NCI-H2029 treated with DMSO at 0.1 percent for 48 hours (cell line): ENCODE results near the gene MTOR.

Experiments used
- DNase-seq: peaks from one replicate; lab custom pipeline; 2025; lab: John Stamatoyannopoulos, UW

MTOR gene

GRCh38 chr1:11216074-11216473, 46.3 kb downstream of the MTOR start:
- no peak for DNase-seq

DNA sequence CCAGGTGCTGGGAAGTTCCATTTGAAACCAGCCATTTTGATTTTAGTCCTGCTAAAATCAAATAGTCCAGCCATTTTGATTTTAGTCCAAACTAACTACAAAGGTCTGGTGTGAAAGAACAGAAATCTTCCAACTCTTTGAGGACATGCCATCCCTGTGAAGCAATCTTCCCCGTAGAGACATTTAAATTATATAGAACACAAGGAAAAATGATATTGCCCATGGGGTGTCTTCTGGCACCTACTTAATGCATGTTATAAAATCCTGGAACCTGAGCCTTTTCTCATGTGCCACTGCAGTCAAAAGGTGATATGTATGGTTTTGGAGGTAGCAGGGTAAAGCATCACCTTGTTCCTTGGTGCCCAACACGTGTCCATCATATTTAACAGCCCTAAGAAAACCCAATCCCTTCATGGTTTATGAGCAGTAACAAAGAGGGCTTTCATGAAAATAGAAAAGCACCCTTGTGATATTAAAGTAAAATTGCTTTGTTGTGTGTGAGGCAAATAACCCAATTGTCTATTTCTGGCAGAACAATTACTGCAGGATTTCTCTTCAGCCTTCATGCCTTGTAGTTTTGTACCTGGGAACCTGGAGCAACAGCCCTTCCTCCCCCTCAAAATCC, 46.9 kb downstream of the MTOR start:
- DNase-seq: no peak

- DNase-seq: no peak
These were observed 47.5 kb downstream of the MTOR start for GRCh38 chr1:11214698-11215380.

GRCh38 chr1:11211925-11212587, 50.3 kb downstream of the MTOR start:
- DNase-seq: no peak

GRCh38 chr1:11211461-11211860, 50.9 kb downstream of the MTOR start:
- no peak for DNase-seq

DNA sequence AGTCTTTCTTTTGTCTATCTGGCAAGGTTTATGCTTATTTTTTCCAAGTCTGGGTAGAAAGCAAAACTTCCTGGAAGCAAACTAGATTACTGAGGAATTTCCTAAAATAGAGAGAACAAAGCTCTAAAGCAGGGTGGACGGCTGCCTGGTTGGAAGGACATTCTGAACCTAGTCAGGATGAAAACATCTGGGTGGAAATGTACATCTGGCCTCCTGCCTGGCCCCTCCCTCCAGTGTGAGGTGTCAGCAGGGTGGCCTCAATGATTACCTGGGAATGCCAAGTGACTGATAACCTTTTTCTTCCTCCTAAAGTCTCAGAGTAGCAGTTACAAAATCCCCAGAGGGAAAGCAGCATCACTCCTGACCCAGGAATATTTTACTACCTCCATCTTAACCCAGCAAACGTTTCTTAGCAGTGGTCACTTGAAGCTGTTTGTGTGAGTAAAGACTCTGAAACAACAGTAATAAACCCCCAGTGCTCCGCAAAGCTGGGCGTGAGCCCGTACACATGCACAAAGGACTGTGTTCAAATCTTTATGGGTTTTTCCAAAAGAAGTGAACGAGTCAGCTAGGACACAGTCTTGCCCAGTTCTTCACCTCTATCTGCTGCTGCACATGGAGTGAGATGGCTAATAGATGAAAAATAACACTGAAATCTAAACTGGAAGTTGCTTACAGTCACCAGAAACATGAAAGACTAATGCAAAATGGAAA, 54.3 kb downstream of the MTOR start:
- no peak for DNase-seq

- no peak for DNase-seq
These were observed 57.8 kb downstream of the MTOR start for GRCh38 chr1:11204396-11205190.

DNA sequence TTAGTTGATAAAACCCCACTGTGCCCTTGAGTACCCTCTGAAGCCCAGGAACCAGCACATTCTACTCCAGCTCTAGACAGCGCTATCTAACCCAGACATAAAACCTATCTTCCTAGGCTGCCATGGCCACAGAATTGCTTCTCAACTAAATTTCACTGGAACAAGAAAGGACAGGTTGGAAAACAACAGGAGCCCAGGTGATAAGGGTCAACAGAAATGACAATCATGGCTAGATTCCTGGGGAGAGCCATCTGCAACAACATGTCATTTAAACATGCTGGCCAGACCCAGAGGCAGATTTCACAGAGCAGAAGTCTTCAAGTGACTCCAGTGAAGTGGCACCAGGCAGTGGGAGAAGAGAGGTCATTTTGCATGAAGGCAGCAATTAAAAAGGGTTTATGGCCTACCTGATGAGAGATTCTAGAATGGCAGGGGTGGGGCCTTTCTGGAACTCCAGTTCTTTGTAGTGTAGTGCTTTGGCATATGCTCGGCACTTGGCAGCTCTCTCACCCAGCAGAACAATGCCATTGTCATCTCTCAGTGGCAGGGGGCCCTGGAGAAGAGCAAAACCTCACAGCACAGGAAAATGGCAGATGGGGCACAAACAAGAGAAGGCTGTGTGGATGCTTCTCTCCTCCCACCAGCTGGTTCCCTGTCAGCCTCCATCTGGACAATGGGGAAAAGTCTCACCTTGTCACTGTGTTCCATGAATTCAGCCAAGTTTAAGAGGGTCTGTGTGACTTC, 63.3 kb downstream of the MTOR start:
- no peak for DNase-seq

- DNase-seq: no peak
These were observed 64.1 kb downstream of the MTOR start for GRCh38 chr1:11198257-11198656.

GRCh38 chr1:11197359-11197758, 65.0 kb downstream of the MTOR start:
- no peak for DNase-seq

DNA sequence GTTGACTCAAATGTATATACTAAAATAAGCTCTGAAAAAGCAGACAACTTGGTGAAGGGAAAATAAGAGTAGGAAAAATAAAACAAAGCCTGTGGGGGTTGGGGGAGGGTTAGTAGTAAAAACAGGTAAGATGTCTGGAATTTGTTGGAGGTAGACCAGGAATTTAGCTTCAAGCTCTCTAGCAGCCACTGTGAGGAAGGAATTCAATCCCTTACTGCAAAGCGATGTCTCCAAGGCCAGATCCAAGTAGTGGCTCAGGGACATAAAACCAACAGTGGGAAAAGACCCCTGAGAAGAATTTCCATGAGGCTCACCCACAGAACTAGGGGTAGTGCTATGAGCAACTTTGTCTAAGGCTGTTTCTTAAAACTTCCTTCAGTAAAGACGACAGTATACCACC, 65.4 kb downstream of the MTOR start:
- no peak for DNase-seq

- DNase-seq: no peak
These were observed 67.8 kb downstream of the MTOR start for GRCh38 chr1:11194407-11195176.

- DNase-seq: no peak
These were observed 69.0 kb downstream of the MTOR start for GRCh38 chr1:11193376-11193775.

DNA sequence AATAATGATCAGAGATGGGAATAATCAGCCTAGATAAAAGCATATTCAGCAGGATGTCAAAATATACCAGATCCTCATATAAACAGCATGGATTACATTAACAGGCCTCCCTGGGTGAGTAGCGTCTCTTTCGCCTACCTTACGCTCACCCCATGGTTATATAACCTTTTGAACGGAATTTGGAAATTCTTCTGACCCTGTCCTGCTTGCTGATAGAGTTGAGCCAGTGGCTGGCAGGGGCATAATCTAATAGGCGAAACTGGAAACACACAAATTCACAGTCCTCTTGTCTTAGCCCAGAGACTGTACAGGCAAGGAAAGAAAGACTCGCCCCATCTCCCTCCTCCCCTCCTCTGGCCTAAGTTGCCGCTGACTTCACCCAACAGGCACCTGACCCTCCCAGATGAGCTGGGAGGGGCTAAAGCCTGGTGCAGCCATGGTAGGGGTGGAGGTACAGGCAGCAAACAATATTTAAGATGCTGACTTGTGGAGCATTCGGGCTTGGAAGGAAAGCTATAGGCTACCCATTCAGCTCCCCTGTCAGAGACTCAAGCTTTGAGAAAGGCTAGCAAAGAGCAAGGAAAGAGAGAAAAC, 73.4 kb downstream of the MTOR start, which contains the start of gene ANGPTL7:
ANGPTL7 (plus strand) TSS at position 498 of the 594 bp plus-strand sequence. CDS start 225 bp downstream, outside the sequence.
- no peak for DNase-seq

GRCh38 chr1:11188381-11188780, 74.0 kb downstream of the MTOR start:
- no peak for DNase-seq

DNA sequence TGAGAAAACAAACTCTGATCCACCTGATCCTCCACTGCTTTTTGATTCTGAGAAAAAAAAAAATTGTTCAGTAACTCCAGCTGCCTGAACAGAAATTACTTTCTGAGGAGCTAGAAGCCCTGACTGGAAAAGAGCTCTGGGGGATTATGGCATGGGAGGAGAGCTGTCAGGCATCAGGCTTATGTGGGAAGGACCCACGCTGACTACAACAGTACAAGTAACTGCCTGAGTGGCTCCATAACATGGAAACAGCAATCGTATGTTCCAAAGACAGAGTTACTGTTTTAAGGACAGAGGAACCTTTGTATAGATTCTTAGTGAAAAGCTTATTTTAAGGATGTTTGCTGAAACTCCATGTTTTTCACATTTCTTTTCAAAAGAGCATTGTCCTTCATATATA, 74.4 kb downstream of the MTOR start:
- DNase-seq: no peak

DNA sequence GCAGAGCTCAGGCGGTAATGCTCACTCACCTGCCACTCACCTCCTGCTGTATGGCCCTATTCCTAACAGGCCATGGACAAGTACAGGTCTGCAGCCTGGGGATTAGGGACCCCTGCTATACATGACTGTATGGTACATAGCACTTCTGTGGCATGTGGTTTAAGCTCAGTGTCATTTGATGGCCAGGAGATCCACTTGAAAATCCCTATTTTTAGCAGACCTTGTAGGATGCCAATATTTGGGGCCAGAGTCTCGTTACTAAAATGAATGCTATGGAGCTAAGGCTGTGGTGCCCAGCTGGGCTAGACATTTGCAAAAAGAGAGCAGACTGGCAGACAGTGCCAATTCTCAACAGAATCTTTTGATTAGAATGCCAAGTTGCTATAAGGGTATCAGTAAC, 74.9 kb downstream of the MTOR start:
- no peak for DNase-seq

DNA sequence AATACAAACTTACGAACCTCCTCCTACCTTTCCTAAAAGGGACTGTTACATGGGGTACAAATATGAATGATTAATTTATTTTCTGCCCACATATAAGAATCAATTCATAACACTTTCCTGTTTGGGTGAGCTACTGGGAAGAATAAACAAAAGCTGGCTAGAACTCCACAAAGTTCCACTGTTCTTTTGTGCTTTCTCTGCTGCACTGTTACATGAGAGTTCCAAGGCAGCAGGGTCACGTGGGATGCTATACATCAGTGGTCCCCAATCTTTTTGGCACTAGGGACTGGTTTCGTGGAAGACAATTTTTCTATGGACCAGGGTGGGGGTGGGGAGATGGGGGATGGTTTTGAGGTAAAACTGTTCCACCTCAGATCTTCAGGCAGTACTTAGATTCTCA, 75.4 kb downstream of the MTOR start:
- no peak for DNase-seq

DNA sequence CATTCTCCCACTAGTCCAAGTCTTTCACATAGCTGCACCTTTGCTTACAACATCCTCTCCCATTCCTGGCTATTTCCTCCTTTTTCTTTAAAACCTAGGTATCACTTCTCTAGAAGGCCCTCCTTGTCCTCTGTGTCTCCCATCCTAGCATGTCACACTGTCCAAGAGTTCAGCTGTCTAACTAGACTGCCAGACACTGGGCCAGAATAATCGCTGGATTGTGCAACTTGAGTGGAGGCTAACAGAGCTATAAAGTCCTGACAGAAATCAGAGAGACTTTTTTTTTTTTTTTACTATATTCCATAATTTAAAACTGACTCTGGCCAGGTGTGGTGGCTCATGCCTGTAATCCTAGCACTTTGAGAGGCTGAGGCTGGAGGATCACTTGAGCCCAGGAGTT, 77.4 kb downstream of the MTOR start:
- no peak for DNase-seq

DNA sequence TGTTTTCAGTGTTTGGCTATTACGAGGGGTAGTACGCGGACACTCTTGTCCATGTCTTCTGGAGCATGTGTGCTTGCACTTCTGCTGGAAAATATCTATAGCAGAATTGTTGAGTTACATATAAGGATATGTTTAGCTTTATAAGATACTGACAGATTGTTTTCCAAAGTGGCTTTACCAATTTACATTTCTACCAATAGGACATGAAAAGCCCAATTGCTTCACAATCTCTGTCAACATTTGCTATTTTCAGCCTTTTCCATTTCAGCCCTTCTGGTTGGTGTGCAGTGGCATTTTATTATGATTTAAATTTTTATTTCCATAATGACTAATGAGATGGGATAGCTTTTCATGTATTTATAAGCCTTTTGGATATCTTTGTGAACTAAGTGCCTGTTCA, 79.5 kb downstream of the MTOR start:
- no peak for DNase-seq
